Measurements from ENCODE around the gene CTTNBP2. TPM values are rescaled to one million over a fixed set of nuclear protein-coding genes. Genes with fewer than 3 reads are reported as not detected.

CTTNBP2 gene
- total RNA-seq, 1 donor from 2014 or later: under 0.01 TPM

- no peak for DNase-seq (ENCODE audit: low read depth in 2 of 2)
Observed at GRCh38 chr7:117871401-117871777, 1.9 kb downstream of the CTTNBP2 start.

- no peak for DNase-seq (ENCODE audit: low read depth in 2 of 2)
Observed at GRCh38 chr7:117870448-117871130, 2.7 kb downstream of the CTTNBP2 start.

- DNase-seq (ENCODE audit: low read depth in 2 of 2): no peak
Observed at GRCh38 chr7:117869374-117869773, 3.9 kb downstream of the CTTNBP2 start.

- no peak for DNase-seq (ENCODE audit: low read depth in 2 of 2)
Observed at GRCh38 chr7:117863618-117864017, 9.6 kb downstream of the CTTNBP2 start.

- DNase-seq (ENCODE audit: low read depth in 2 of 2): no peak
Observed at GRCh38 chr7:117862378-117862777, 10.9 kb downstream of the CTTNBP2 start.

GRCh38 chr7:117859246-117859812, 13.9 kb downstream of the CTTNBP2 start:
- no peak for DNase-seq (ENCODE audit: low read depth in 2 of 2)

- no peak for DNase-seq (ENCODE audit: low read depth in 2 of 2)
Observed at GRCh38 chr7:117858712-117859111, 14.5 kb downstream of the CTTNBP2 start.

- no peak for DNase-seq (ENCODE audit: low read depth in 2 of 2)
Observed at GRCh38 chr7:117857718-117858117, 15.5 kb downstream of the CTTNBP2 start.

- no peak for DNase-seq (ENCODE audit: low read depth in 2 of 2)
Observed at GRCh38 chr7:117856196-117856595, 17.0 kb downstream of the CTTNBP2 start.

GRCh38 chr7:117854186-117854585, 19.1 kb downstream of the CTTNBP2 start:
- DNase-seq (ENCODE audit: low read depth in 2 of 2): no peak

GRCh38 chr7:117848941-117849340, 24.3 kb downstream of the CTTNBP2 start:
- DNase-seq (ENCODE audit: low read depth in 2 of 2): no peak

- DNase-seq (ENCODE audit: low read depth in 2 of 2): no peak
Observed at GRCh38 chr7:117844678-117845077, 28.6 kb downstream of the CTTNBP2 start.

- DNase-seq (ENCODE audit: low read depth in 2 of 2): no peak
Observed at GRCh38 chr7:117841611-117842010, 31.6 kb downstream of the CTTNBP2 start.

- DNase-seq (ENCODE audit: low read depth in 2 of 2): no peak
Observed at GRCh38 chr7:117841011-117841410, 32.2 kb downstream of the CTTNBP2 start.

- no peak for DNase-seq (ENCODE audit: low read depth in 2 of 2)
Observed at GRCh38 chr7:117839507-117839906, 33.7 kb downstream of the CTTNBP2 start.

GRCh38 chr7:117837841-117838240, 35.4 kb downstream of the CTTNBP2 start:
- no peak for DNase-seq (ENCODE audit: low read depth in 2 of 2)

- no peak for DNase-seq (ENCODE audit: low read depth in 2 of 2)
Observed at GRCh38 chr7:117835016-117835664, 38.1 kb downstream of the CTTNBP2 start.

GRCh38 chr7:117830422-117830954, 42.8 kb downstream of the CTTNBP2 start:
- no peak for DNase-seq (ENCODE audit: low read depth in 2 of 2)

- no peak for DNase-seq (ENCODE audit: low read depth in 2 of 2)
Observed at GRCh38 chr7:117829450-117830117, 43.7 kb downstream of the CTTNBP2 start.

- no peak for DNase-seq (ENCODE audit: low read depth in 2 of 2)
Observed at GRCh38 chr7:117828825-117829224, 44.4 kb downstream of the CTTNBP2 start.

GRCh38 chr7:117827862-117828261, 45.4 kb downstream of the CTTNBP2 start:
- no peak for DNase-seq (ENCODE audit: low read depth in 2 of 2)

- no peak for DNase-seq (ENCODE audit: low read depth in 2 of 2)
Observed at GRCh38 chr7:117825132-117825531, 48.1 kb downstream of the CTTNBP2 start.
